ENCODE measurements around the gene MAP4K3.

Gene MAP4K3

GRCh38 chr2:39437522-39438296, 624 bp upstream of the MAP4K3 start:
- peak; percentile 31 for DNase-seq

DNA sequence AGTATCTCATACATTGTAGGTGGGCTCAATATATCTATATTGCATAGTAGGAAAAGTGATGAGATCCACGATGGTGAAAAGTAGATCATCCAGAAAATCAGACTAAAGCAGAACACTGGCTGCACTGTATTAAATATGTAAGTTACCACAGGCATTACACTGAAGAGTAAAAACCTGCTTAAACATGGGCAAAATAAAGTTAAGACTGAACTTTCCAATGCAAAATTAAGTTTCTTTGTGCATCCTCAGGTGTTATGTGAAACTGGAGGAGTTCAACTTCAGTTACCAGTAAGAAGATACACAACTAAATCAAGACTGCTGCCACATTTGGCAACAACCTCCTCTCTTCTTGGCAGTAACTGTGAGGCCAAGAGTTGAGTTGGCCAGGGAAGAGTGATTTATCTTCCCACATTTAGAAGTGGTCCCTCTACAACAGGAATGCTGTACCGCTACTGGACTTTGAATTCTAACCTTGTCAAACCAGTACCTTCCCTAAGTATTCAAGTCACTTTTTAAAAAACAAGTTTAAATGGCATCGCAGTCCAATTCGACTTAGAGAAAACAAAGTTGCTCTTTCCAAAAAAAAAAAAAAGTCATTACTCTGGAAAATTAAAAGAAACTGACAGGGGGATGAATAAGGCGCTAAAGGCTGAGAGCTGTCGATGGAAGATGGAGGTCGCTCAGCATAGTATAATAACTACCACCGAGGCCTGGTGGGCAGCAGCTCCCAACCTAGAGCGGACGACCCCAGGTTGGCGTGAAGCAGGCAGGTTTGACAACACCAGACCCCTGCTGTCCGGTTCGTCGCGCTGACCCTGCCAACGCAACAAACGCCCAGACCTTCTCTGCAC, 1.1 kb downstream of the MAP4K3 start:
- no peak for DNase-seq

DNA sequence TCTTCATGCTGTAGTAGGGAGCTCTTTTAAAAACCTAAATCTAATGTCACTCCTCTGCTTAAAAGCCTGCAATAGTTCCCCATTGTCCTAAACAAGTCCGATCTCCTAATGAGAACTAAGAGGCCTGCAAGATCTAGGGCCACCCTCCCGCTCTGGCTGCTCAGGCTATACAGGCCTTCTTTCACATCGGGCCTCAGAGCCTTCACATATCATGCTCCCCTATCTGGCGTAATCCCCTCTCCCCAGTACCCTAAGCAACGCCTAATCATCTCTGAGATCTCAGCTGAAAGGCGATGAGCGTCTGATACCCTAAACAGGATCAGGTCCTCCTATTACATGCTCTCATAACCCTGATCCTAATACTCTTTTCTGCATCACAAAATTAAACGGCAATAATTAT, 1.9 kb downstream of the MAP4K3 start:
- no peak for DNase-seq

DNA sequence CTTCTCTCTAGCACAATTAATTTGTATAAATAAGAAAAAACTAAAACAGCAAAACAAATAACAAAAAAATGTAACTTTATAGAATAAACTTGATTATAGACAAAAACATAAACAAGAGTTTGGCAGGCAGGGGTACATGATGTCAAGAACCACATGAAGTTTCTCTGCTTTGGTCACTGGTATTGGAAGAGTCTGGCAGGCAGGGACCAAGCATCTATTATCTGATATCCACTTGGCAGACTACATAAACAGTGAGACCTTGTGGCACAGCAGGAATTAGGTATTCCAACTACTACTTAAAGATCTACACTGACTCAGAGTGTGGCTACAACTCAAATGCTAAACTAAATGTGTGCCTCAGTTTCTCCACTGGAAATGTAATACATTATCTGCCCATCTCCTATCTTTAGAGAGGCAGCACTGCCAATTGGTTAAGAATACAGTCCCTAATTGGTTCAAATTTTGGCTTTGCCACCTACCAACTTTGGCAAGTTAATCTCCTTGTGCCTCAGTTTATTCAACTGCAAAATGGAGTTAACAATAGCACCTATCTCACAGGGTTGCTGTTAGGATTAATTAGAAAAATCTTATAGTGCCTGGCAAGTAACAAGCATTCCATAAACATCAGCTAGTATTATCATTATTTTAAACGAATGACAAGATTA, 2.7 kb downstream of the MAP4K3 start:
- DNase-seq: no peak

- no peak for DNase-seq
Measured at GRCh38 chr2:39433586-39434195, 3.4 kb downstream of the MAP4K3 start.

- DNase-seq: no peak
Measured at GRCh38 chr2:39432701-39433100, 4.4 kb downstream of the MAP4K3 start.

- DNase-seq: no peak
Measured at GRCh38 chr2:39431592-39432316, 5.3 kb downstream of the MAP4K3 start.

GRCh38 chr2:39429746-39430145, 7.3 kb downstream of the MAP4K3 start:
- DNase-seq: no peak

DNA sequence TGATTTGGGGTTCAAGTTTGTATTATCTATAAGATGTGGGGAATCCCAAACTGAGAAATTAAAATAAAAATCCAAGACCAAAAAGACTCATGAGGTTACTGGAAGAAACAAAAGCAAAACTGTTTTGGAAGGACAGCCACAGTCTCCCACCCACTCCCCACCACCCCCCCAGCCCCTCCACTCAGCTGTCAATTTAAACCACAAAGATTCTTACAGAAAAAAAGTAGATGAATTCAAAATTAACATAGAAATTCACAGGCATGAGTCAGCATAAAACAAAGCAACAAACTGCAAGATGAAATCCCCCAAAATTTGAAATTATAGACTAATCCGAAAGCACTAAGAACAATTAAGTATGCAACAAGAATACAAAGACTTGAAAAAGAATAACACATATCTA, 12.1 kb downstream of the MAP4K3 start:
- DNase-seq: no peak

GRCh38 chr2:39422700-39423099, 14.4 kb downstream of the MAP4K3 start:
- no peak for DNase-seq

DNA sequence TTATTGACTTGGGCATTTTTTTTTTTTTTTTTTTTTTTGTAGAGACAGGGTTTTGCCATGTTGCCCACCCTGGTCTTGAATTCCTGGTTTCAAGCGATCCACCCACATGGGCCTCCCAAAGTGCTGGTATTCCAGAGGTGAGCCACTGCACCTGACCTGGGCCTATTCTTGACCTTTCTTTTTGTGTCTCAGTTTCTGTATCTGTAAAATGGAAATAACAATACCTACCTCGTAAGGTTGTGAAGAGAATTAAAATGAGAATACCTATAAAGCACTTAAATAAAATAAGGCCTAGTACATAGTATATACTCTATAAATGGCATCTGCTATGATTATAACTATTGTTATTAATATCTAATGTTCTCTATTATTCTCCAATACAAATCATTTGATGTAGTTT, 15.7 kb downstream of the MAP4K3 start:
- no peak for DNase-seq

DNA sequence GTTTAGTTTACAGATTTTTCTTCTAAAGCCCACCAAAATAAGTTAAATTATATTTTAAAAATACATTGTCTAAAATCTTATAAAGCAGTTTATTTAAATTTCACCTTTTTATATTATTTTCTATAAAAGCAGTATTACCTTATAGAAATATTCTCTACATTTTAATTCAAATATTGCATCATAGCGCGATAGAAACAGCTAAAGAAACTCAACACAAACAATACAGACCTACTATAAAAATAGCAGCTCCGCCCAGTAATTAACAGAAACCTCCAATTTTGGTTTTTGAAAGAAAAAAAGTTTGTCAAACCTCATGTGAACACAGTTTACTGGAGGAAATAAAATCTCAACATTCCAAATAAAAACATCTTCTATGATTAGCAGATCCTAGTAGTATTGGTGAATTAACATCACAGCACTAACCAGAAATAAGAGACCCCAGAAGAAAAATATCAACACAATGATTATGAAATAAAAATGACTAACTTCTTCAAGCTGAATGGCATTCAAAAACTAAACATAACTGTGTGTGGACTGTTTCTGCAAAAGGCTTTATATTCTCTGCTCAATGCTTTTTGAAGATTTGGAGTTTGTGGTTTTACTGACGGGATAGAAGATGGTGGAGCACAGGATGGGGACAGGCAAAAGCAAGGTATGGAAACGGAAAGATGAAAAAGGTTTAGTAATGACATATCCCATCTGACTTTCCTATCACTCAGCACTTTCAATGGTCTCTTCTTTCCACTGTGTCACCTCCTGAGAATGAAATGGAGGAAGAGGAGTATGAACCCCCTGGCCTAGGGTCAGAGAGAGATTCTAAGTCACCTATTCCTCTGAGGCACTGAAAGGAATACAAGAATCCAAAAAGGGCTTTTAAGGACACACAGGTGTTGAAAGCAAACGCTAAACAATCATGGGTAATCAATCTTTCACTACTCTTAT, 17.5 kb downstream of the MAP4K3 start:
- no peak for DNase-seq

DNA sequence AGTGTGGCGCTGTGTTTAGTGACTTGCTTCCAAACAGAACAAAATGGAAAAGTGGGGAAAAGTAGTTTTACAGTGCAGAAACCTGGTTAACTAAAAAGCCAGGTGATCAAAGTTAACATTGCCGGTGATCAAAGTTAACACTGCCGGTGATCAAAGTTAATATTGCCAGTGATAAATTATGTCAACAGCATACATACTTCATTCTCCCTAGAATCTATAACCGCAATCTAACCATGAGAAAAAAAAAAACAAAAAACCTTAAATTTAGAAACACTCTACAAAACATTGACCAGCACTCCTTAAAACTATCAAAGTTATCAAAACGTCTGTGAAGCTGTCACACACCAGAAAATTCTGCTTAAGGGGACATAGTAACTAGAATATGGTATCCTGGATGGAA, 18.6 kb downstream of the MAP4K3 start:
- no peak for DNase-seq

DNA sequence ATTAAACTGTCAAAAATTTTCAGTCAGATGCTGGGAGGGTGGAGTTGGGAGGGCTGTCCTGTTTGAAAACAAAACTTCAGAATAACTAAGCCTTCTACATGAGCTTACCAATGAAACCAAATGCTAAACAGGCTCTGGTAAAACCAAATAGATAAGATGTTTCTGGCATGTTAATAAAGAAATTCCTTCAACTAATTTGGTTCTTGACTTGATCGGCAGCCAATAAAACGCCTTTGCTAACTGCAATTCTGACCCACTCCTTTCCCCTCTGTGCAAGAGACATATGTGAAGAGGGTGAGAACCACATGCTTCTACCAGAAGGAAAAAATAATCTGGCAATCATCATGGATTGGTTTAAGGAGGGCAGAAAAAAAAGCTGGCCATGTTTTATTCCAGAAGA, 20.9 kb downstream of the MAP4K3 start:
- no peak for DNase-seq

GRCh38 chr2:39413063-39413737, 23.9 kb downstream of the MAP4K3 start:
- no peak for DNase-seq

DNA sequence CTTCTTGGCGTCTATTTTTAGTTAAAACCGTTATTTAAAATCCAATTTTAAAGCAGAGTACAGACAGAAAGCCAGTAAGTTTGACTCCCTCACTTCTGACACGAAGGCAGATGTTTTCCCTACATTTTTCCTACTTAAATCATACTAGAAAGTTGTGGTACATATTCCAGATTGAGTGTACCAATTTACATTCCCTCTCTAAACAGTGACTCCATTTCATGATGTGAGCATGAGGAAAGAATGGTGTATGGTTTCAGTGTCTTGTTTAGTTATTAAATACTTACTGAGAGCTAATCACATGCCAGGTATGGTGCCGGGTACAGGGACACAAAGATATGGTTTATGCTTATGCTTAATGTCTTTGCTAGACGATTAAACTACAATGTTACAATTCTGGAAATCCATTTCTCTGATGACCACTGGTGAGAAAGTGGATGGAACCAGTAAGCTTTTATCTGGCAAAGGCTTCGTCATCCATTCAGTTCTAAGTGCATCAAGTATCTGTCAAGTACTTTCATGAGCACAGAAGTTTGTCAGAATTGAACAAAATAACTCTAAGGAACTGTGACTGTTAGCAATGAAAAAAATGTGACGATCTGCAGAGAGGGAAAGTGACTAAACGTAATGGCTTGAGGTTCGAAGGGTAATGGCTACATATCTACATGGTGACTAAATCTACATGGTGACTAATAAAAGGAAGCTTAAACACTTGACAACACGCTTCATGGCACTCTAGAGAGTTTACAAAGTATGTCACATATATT, 25.7 kb downstream of the MAP4K3 start:
- DNase-seq: no peak

GRCh38 chr2:39409697-39410389, 27.2 kb downstream of the MAP4K3 start:
- DNase-seq: no peak

DNA sequence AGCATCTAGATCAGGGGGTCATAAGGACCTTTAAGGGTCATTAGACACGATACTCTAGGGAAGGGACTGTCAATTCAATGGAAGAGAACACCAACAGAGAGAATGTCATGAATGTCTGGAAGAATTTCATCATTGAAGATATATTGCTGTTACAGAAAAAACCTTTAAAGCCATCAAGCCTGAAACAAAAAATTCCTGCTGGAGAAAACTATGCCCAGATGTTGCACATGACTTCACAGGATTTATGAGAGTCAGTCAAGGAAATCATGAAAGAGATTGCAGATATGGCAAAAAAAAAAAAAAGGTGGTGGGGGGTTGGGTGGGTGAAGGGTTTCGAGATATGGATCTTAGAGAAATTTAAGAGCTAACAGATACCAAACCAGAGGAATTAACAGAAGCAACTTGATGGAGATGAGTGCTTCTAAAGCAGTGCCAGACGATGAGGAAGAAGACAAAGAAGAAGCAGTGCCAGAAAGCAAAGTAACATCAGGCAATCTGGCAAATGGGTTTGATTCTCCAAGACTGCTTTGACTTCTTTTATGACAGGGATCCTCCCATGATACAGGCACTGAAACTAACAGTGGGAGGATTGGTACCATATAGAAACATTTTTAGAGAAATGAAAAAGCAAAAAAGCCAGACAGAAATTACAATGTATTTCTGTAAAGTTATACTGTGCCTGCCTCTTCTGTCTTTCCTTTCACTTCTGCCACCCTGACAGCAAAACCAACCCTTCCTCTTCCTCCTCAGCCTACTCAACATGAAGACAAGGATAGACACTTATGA, 28.5 kb downstream of the MAP4K3 start:
- DNase-seq: no peak

Data from activated naive CD4-positive, alpha-beta T cell treated with anti-CD3 and anti-CD28 coated beads, Interleukin-2, amount 50 U/mL, for 16 hours (primary cell).